ENCODE results near the gene SLC16A6.
"Not testable (repeated sequence)": the region's sequence is repeated elsewhere in the genome, so short reads cannot be mapped to it uniquely, and the experiment has no call there.

SLC16A6 gene

DNA sequence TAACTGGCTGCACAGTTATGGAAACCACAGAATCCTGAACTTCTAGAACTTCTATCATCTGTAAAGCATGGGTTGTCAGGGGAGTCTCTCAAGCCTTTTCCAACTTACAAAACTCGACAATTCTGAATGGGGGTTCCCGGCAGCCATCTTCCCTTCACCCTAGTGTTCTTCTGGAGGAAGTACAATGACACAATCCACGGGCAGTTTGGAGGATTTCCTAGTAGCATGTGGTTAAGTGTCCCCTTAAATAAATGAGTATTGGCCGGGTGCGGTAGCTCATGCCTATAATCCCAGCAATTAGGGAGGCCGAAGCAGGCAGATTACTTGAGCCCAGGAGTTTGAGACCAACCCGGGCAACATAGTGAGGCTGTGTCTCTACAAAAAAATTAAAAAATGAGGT is 2.1 kb downstream of the SLC16A6 start:
- peak; percentile 30 for DNase-seq

DNA sequence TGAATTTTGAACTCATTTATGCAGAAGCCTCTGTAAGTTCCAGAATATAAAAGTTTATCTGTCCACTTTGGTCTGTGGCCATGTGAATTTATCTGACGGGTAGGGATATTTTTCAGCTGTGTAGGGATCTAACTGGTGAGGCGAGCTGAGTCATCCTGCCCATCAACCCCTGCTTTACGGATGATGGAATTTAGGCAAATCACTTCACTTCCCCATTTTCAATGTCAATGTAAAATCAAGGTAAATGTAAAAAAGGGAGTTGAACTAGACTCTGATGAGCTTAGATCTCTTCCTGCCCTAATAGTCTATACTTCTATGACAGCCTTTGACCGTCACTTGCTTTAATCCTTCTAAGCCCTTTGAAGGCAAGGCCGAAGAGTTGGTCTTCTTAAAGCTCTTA is 2.6 kb downstream of the SLC16A6 start:
- no peak for DNase-seq

DNA sequence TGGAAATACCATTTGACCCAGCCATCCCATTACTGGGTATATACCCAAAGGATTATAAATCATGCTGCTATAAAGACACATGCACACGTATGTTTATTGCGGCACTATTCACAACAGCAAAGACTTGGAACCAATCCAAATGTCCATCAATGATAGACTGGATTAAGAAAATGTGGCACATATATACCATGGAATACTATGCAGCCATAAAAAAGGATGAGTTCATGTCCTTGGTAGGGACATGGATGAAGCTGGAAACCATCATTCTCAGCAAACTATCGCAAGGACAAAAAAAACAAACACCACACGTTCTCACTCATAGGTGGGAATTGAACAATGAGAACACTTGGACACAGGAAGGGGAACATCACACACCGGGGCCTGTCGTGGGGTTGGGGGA is 9.0 kb downstream of the SLC16A6 start:
- DNase-seq, result not testable (repeated sequence)

DNA sequence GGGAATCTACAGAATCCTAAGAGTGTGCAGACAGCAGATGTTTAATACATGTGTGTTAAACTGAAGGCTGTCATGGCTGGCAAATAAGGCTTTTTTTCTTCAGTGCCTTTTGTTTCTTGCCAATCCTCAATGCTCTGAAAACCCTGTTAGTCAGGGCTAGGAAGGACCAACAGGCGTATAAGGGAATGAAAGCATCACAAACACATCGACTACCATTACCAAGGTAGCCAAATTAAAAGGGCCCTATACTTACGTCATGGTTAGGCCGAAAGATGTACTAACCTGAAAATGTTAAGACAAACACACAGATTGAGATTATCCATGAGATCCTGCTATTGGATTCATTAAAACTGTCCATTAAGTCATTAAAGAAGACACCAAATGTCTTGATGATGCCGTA is 13.1 kb downstream of the SLC16A6 start:
- DNase-seq, result no peak

DNA sequence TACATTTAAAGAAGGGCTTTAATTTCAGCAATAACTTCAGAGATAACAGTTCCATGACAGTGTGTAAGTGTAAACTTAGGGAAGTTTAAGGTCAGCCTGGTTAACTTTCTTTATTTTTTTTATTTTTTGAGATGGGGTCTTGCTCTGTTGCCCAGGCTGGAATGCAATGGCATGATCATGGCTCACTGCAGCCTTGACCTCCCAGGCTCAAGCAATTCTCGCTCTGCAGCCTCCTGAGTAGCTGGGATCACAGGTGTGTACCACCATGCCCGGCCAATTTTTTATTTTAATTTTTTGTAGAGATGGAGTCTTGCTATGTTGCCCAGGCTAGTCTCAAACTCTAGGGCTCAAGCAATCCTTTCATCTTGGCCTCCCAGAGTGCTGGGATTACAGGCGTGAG is 14.6 kb downstream of the SLC16A6 start:
- DNase-seq, result not testable (repeated sequence)

DNA sequence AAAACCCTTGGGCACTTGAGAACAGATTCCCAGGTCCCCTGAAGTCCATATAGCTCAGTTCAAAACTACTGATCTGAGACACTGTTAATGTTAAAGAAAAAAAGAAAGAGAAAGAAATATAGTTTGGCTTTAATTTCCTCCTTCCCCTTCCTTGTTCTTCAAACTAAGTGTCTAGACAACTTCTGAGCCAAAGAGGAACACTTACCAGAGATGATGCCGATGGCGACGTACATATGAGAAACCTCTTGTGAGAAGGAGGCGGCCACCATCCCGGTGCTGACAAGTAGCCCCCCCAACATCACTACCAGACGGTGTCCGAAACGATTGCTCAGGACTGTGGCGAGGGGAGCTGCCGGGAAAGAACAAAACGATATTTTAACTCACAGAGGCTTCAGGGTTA is 17.2 kb downstream of the SLC16A6 start:
- no peak for DNase-seq

DNA sequence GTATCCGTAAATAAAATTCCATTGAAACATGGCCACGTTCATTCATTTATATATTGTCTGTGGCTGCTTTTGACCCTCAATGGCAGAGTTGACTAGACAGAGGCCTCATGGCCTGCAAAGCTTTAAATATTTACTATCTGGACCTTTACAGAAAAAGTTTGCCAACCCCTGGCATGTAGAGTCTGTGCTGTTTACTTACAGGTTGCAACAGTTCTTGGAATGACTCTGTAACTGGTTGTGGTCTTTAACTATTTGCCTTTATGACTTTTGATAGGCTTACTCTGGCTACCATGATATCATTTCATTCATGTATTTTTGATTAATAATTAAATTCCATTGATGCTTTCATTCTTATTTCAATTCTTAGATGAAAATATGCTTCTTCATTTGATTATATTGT is 25.1 kb downstream of the SLC16A6 start:
- DNase-seq, result not testable (repeated sequence)

DNA sequence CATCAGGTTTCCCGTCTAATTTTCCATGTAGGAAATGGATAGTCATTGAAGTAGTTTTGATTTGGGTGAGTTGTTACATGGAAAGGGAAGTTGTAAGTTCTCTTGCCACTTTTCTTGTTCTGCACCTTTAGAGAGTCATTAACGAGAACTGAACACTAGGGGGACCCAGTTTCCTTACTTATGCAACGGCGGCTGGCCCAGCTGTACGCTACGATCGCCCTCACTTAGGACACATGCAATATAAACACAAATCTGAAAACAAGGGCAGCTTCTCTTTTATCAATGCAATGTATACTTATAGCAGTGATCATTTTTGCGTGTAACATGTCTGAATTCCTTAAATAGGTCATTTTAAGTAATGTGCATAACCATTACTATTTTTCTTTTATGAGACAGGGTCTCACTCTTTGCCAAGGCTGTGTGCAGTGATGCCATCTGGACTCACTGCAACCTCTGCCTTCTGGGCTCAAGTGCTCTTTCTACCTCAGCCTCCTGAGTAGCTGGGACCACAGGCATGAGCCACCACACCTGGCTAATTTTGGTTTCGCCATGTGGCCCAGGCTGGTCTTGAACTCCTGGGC is 27.7 kb downstream of the SLC16A6 start:
- DNase-seq, result peak; percentile 64

DNA sequence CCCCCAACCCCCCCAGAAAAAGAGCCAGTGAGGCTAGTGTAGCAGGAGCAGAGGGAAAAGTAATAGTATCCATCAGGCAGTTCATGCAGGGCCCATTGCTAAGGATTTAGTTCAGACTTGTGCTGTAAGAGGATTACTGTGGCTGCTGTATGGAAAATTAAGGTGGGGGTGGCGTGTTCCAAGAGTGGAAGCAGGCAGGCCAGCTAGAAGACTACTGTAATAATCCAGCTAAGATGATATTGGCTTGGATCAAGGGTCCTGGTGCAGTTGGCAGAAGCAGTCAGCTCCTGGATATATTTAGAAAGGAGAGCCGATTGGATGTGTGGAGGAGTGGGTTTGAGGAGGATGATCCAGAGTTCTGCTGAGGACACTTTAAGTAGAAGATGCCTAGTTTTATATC is 28.5 kb downstream of the SLC16A6 start:
- not testable (repeated sequence) for DNase-seq

DNA sequence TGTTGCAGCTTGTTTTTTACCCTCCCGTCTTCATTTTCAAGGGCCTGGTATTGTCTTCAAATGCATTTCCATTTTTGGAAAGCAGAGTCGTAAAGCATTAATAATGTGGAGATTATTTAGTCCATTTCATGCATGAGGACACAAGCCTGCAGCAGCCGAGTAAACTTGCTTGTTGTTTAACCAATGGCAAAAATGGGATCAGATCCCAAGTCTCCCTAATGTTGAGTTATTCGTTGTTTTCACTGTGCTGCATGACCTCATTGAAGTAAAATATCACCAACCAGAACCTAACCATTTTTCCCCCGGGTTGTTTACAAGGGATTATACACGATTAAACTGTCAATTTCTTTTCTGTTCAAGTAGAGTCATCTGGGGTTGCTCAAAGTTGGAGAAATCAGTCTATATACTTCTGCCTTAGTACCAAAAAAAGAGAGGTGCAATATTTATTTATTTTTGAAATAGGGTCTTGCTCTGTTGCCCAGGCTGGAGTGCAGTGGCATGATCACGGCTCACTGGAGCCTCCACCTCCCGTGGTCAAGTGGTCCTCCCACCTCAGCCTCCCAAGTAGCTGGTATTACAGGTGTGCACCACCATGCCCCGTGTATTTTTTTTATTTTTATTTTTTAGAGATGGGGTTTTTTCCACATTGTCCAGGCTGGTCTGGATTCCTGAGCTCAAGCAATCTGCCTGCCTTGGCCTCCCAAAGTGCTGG is 30.7 kb downstream of the SLC16A6 start:
- no peak for DNase-seq

DNA sequence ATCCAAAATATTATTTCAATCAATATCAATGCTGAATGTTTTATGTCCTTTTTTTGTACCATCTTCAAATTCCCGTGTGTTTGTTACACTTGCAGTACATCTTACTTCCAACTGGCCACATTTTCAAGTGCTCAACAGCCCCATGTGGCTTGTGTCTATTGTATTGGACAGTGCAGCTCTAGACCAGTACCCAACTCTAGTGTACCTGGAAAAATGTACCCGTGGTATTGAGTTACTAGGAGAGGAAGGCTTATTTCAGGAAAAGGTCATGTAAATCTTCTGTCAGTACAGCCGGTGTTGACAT is 31.3 kb downstream of the SLC16A6 start:
- DNase-seq, result not testable (repeated sequence)

DNA sequence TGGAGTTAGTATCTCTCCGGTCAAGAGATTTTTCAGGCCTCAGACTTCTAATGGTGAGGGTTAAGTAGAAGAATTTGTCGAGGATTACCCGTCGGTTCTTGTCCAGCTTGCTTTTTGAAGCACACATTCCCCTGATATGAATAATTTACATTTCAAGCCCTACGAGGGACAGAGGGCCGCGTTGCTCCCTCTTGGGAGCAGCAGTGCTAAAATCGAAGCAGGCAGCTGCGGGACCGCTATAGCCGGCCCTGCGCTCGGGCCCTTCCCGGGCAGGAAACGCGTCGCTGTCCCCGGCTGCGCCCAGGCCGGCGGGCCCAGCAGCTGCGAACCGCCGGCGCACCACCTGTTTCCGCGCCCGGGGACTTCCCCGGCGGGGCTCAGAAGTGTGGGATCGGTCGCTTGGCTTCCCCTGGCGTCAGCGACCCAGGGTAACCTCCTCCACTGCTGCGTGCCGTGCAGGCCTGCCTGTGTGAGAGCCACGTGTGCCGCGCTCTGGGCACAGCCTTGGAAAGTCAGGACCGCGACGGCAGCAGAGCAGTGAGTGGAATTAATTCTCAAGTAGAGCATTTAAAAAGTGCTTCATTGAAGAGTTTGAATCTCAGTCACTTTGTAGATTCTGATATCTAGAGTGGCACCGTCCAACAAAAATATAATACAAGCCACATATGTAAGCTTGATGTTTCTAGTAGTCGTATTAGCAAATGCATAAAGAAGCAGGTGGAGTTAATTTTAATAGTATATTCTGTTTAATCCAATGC is 31.9 kb downstream of the SLC16A6 start:
- peak; percentile 87 for DNase-seq

DNA sequence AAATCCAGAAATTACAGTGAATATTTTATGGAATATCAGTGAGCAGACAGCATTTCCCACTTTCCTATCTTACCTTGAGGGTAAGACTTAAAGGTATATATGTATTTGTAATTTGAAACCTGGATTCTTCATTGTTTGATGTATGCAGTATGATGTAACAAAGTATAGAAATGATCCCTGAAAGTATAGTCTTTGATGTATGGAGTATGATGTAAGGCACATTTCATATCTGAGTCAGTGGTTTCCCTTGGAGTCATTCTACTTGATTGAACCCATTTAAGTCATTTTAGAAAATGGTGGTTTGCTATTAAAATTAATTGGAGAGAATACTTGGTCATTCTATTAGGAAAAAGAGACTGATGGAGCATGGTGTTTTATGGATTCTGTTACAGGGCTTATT is 33.0 kb downstream of the SLC16A6 start:
- DNase-seq, result peak; percentile 75

DNA sequence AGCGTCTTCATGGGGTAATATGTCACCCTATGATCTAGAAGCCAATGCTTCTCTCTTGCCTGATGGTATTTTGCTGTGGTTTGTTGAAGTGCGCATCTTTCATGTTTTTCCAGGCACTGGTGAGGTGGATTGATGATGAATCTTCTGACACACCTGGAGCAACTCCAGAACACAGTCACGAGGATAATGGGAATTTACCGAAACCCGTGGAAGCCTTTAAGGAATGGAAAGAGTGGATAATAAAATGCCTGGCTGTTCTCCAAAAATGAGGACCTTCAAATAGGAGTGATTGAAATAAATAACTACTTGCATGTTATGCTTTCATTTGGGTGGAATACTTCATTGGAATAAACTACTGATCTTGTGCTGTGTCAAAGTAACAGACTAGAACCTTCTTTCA is 34.2 kb downstream of the SLC16A6 start:
- not testable (repeated sequence) for DNase-seq

DNA sequence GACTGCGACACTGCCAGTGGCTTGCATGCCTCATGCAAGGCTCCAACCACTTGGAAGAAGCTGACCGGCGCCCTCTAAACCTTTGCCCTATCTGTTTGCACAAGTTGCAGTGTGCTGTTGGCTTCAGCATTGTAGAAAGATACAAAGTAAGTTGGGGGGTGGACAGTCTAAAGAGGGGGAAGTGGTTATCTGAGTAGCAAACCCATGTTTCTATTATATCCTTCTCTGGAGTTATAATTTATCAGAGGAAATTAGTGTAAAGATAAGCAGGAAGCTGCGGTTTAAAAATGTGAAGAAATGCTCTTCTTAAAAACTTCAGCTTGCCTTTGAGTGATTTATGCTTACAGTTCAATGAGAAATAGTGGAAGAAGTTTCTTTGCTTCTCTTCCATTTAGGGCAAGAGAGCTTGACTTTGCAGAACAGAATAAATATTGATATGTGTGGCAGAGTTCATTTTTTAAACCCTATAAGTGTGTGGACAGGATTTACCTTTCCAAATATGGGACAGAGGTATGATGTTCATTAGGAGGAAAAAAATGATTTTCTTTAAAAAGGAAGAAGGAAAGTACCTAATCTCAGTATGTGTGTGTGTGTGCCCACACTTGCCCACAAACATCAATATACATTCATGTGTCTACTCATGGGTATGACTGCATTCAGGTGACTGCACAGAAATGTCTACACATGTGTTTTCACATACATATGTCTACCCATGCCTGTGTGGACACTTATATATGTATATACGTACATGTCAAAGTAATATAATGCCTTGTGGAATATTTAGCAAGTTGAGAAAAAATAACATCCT is 35.0 kb downstream of the SLC16A6 start:
- DNase-seq, result peak; percentile 61

DNA sequence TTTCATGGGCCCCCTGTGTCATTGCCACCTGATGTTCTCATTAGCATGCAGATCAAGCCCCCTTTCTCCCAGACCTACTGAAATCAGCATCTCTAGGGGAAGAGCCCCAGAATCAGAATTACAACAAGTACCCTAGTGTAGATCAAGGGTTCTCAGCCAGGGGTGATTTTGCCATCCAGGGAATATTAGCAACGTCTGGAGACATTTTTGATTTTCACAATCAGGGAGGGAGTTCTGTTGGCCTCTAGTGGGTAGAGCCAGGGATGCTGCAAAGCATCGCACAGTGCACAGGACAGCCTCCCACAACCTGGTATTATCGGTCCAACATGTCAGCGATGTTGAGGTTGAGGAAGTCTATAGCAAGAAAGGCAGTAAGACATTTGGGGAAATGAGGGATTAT is 35.8 kb downstream of the SLC16A6 start:
- no peak for DNase-seq

DNA sequence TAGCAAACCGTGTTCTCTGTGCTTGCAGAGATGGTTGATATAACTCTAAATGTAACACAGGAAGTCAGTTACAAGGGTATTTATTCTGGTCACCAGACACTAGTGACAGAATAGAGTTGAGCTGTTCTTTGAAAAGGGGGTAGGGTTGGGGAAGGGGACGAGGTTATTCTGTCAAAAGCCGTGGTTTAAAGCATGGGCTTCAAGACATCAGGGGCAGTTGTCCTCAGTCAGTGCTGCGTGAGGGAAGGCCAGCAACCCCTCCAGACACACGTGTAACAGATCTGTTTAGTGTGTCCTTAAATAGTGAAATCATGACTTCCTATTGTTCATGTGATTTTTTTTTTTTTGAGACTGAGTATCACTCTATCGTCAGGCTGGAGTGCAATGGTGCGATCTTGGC is 37.5 kb downstream of the SLC16A6 start:
- peak; percentile 43 for DNase-seq

DNA sequence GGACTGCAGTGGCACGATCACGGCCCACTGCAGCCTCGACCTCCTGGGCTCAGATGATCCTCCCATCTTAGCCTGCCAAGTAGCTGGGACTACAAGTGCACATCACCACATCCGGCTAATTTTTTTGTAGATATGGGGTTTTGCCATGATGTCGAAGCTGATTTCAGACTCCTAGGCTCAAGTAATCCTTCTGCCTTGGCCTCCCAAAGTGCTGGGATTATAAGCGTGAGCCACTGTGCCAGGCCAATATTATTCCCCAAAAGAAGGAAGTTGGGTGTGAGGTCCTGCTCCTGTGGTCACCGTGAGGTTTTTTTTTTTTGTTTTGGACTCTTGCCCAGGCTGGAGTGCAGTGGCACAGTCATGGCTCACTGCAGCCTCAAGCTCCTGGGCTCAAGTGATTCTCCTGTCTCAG is 41.6 kb downstream of the SLC16A6 start:
- peak; percentile 42 for DNase-seq

DNA sequence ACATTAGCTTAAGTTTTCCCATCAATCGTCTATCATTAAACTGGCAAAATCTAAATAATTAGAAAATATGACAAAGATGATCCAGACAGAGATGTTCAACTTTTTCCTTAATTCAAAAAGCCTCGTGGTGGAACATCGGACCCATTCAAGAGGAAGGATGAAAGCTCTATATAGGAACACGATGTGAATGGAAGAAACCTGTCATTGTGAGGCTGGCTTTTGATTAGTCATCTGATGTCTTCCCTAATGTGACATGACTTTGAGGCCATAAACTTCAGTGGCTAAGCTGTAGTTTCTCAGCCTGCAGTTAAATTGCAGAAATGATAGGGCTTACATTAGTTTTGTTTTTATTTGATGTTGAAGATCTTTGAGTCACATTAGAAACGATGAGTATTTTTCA is 42.0 kb downstream of the SLC16A6 start:
- peak; percentile 73 for DNase-seq

DNA sequence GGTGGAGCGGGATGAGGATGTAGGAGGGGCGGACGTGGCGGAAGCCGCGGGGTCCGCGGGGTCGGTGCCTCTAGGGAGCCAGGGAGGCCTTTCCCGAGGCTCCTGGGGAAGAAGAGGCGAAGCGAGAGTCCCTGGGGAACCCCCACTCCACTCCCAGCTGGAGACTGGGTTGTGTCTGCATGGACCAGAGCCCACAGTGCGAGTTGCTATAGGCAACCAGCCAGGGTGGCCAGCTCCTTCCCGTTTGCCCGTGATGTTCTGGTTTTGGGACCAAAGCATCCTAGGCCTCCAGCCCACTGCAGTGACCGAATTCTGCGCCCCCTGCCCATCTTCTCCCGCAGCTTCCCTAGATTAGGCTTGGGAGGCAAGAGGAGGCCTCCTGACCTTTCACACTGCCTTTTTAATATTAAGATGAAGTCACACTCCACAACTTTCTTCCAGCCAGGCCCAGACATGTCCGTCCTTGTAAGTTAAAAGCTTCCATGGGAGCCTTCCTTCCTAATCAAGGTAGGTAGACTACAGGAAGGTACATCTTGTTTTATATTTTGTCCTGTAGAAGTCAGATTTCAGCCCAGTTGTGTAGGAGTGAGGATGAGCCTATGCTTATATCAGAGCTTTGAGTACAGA is 42.6 kb downstream of the SLC16A6 start:
- DNase-seq, result no peak

DNA sequence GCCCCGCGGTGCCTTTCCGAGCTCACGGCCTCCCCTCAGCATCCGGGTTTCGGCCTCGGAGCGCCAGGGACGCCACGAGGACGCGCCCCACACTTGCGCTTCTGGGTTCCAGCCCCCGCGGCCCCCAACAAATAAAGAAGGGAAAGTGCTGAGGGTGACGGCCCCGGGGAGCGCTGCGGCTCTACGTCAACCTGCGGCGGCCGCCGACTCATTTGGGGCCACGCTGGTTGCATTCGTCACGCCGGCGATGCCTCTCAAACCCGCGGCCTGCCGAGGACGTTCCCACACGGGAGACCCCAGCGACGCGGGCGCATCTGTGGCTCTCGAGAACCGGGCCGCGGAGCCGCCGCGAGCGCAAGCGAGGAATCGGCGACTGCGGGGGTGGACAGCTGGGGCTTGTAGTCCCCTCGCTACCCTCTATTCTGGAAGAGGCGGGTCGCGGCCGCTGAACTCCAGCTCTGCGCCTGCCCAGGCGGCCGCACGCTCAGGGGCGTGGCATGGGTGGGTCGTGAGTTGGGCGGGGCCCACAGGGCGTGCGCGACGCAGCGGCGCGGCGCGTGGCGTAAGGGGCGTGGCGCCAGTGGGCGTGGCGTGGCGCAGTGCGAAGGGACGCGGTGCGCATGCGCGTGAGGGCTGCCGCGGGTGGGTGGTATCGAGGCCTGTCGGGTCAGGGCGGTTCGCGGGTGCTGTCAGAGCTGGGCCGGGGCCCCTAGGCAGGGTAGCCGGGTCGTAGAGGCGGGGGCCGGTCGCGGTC is 43.3 kb downstream of the SLC16A6 start, which contains the start of gene AMZ2:
Gene AMZ2, plus strand, starts transcription at position 599 of the 754 bp plus-strand sequence. CDS start 2,145 bp downstream, outside the sequence.
- peak; percentile 96 for DNase-seq

Data from activated CD4-positive, alpha-beta T cell treated with anti-CD3 and anti-CD28 coated beads, Interleukin-2, amount 50 U/mL, for 16 hours (primary cell).